DMS153 treated with DMSO at 0.1 percent for 48 hours (cell line): ENCODE data around the gene TOMM5.
"Not testable (repeated sequence)": the region's sequence is repeated elsewhere in the genome, so short reads cannot be mapped to it uniquely, and the experiment has no call there.

Source experiments
- DNase-seq: peaks from one replicate; lab custom pipeline; 2025; ENCODE audit not compliant: unreplicated experiment; lab: John Stamatoyannopoulos, UW

TOMM5 gene

GRCh38 chr9:37611961-37612360 lies 19.6 kb upstream of the TOMM5 start:
- no peak for DNase-seq

- DNase-seq: no peak
Measured at GRCh38 chr9:37611014-37611413, 18.6 kb upstream of the TOMM5 start.

- no peak for DNase-seq
Measured at GRCh38 chr9:37609735-37610397, 17.5 kb upstream of the TOMM5 start.

- no peak for DNase-seq
Measured at GRCh38 chr9:37608250-37608649, 15.9 kb upstream of the TOMM5 start.

GRCh38 chr9:37604296-37604695 lies 11.9 kb upstream of the TOMM5 start:
- no peak for DNase-seq

GRCh38 chr9:37602817-37603216 lies 10.4 kb upstream of the TOMM5 start:
- DNase-seq: peak; percentile 15

GRCh38 chr9:37602061-37602460 lies 9.7 kb upstream of the TOMM5 start:
- DNase-seq: not testable (repeated sequence)

GRCh38 chr9:37596504-37596903 lies 4.1 kb upstream of the TOMM5 start:
- DNase-seq: no peak

GRCh38 chr9:37593883-37594448 lies 1.6 kb upstream of the TOMM5 start:
- no peak for DNase-seq

- DNase-seq: no peak
Measured at GRCh38 chr9:37587521-37587920, 4.9 kb downstream of the TOMM5 start.

- DNase-seq: no peak
Measured at GRCh38 chr9:37583522-37584121, 8.8 kb downstream of the TOMM5 start.

GRCh38 chr9:37582548-37583157 lies 9.7 kb downstream of the TOMM5 start:
- DNase-seq: no peak

GRCh38 chr9:37575921-37576721 lies 16.3 kb downstream of the TOMM5 start, which contains the start of gene FBXO10:
Gene FBXO10, minus strand, starts transcription at chr9:37576380. Its CDS starts 34,612 bp downstream, at chr9:37541768.
- peak; percentile 32 for DNase-seq

- DNase-seq: no peak
Measured at GRCh38 chr9:37575511-37575914, 16.9 kb downstream of the TOMM5 start.

- no peak for DNase-seq
Measured at GRCh38 chr9:37575001-37575400, 17.4 kb downstream of the TOMM5 start.

- DNase-seq: peak; percentile 10
Measured at GRCh38 chr9:37574241-37574721, 18.1 kb downstream of the TOMM5 start.

GRCh38 chr9:37571282-37571681 lies 21.1 kb downstream of the TOMM5 start:
- DNase-seq: no peak

- DNase-seq: no peak
Measured at GRCh38 chr9:37566716-37567115, 25.7 kb downstream of the TOMM5 start.

- DNase-seq: no peak
Measured at GRCh38 chr9:37565661-37566618, 26.5 kb downstream of the TOMM5 start.

- no peak for DNase-seq
Measured at GRCh38 chr9:37564916-37565315, 27.5 kb downstream of the TOMM5 start.
